Adipocyte (in vitro differentiated cells): ENCODE measurements around the gene ZFYVE28.

Source experiments
- DNase-seq: peaks from one replicate; pipeline ENCODE4 v3.0.0-alpha.2; 2015; ENCODE audit warnings: low read depth
- H3K27me3 ChIP-seq: replicated peaks from 2 replicates; pipeline ENCODE4 v1.7.0; 2013; ENCODE audit warnings: mild to moderate bottlenecking, low read length, moderate library complexity; ENCODE audit not compliant: control insufficient read depth, insufficient read depth
- H3K36me3 ChIP-seq: 2 replicates; pipeline ENCODE4 v1.7.0; 2013; ENCODE audit warnings: low read length, mild to moderate bottlenecking, moderate library complexity; ENCODE audit not compliant: control insufficient read depth, insufficient read depth, severe bottlenecking
- H3K4me1 ChIP-seq: 2 replicates; pipeline ENCODE4 v1.7.0; 2013; ENCODE audit warnings: mild to moderate bottlenecking, low read length, moderate library complexity; ENCODE audit not compliant: control insufficient read depth, insufficient read depth
- H3K4me3 ChIP-seq: 2 replicates; pipeline ENCODE4 v1.7.0; 2013; ENCODE audit warnings: mild to moderate bottlenecking, low read length, moderate library complexity
- H3K9ac ChIP-seq: 2 replicates; pipeline ENCODE4 v1.7.0; 2013; ENCODE audit warnings: mild to moderate bottlenecking, low read length, moderate library complexity
- H3K9me3 ChIP-seq: 2 replicates; pipeline ENCODE4 v1.7.0; 2013; ENCODE audit warnings: mild to moderate bottlenecking, low read length, moderate library complexity; ENCODE audit not compliant: control insufficient read depth

Gene ZFYVE28

DNA sequence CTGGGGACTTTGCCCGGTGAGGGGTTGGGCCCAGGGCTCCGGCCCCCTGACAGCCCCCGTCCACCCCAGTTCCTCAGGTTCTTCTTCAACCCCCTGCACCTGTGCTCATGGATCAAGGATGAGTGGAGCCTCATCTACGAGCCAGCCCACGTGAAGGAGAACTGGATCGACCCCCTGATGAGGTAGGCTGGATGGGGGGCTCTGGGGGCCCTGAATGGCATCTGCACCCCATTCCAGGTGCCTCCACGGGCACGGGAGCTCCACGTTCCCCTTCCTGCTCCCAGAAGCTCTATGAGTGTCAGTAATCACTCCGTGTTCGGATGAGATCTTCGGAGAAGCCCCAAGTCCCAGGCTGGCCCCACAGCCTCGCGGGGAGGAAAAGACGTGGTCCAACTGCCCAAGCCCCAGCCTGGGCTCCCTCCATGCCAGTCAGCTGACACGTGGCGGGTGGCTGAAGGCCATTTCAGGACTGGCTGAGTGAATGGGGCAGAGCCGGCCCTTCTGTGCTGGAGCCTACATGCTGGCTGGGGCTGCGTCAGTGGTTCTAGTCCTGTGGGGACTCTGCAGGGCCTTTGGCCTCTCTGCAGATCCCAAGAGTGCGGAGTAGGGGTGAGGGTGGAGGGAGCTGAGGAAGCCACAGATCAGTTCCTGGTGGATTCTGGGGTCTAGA is 24.8 kb upstream of the ZFYVE28 start:
- DNase-seq, result no peak
- Histone ChIP-seq H3K9ac (no peak overlapping the region), H3K36me3 (no peaks in the 10 kb centered on the region), H3K4me1 (peaks cover 7% of the 10 kb centered on the region), H3K9me3 (peaks cover 6% of the 10 kb centered on the region), H3K4me3 (no peak overlapping the region), H3K27me3 (peaks cover 11% of the 10 kb centered on the region)

DNA sequence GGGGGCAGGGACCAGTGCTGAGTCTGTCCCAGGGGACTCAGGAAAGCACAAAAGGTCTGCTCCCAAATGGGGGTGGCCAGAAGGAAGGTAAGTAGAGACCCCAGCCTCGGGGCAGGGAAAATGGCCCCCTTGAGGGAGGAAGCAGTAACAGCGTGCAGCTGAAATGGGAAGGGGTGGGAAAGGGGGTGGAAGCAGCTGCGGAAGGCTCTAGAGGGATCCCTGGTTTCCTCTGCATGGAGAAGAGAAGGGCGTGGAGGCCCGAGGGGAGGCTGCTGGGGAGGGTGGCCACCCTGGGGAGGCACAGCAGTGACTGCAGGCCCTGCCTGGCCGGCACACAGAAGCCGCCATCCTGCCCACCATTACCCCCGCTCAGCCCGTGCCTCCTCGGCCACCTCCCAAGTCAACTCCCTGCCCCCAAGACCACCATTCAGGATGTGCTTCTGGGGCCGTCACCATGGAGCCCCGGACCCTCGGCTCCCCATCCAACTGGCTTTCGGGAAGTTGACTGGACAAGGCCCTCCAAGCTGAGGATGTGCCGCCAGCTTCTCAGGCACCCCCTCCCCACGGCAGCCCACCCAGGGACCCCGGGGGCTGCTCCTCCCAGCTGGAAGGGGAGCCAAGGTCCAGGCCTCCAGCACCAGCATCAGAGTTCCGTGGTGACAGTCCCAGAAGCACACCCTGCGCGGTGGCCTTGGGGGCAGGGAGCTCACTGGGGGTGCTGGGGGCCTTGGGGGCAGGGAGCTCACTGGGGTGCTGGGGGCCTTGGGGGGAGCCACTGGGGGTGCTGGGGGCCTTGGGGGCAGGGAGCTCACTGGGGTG is 23.9 kb upstream of the ZFYVE28 start:
- H3K4me1 ChIP-seq, result peaks cover 7% of the 10 kb centered on the region
- H3K9me3 ChIP-seq, result peaks cover 4% of the 10 kb centered on the region
- H3K9ac ChIP-seq, result no peak overlapping the region
- H3K4me3 ChIP-seq, result no peak overlapping the region
- no peak for DNase-seq
- H3K27me3 ChIP-seq, result peaks cover 6% of the 10 kb centered on the region
- no peaks in the 10 kb centered on the region for H3K36me3 ChIP-seq

DNA sequence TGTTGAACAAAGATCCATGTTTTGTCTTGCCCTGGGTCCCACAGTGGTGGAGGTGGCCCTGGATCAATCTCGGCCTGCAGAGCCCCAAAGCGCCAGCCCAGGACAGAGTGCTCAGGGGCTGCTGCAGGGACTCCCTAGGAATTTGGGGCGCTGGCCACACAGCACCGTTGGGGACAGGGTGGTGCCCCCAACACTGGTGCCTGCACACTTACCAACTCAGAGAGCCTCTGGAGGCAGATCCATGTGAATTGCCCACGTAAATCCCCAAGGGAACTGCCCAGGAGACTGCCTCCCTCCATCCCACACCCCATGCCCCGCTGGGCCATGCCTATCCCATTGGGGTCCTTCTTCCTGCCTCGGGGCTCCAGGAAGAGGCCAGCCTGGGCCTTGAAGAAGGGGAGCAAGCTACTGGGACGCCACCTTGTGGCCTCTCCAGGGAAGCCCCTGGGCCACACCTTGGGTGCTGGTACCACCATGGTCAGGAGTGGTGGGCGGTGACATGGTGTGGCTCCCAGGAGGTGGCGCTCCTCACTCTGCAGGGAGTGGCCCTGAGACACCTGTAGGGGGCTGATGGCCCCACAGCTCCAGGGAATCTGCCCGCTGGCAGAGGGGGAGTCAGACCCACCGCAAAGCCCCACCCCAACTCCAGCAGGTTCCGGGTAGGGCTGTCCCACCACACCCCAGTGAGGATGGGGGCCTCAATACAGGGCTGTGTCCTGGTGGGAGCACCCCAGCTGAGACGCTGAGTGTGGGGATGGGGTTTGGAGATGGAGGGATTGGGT is 23.1 kb upstream of the ZFYVE28 start:
- Histone ChIP-seq H3K36me3 (no peaks in the 10 kb centered on the region), H3K9ac (no peak overlapping the region), H3K4me1 (peaks cover 7% of the 10 kb centered on the region), H3K4me3 (no peak overlapping the region), H3K27me3 (peaks cover 6% of the 10 kb centered on the region), H3K9me3 (no peaks in the 10 kb centered on the region)
- DNase-seq, result peak; percentile 62

DNA sequence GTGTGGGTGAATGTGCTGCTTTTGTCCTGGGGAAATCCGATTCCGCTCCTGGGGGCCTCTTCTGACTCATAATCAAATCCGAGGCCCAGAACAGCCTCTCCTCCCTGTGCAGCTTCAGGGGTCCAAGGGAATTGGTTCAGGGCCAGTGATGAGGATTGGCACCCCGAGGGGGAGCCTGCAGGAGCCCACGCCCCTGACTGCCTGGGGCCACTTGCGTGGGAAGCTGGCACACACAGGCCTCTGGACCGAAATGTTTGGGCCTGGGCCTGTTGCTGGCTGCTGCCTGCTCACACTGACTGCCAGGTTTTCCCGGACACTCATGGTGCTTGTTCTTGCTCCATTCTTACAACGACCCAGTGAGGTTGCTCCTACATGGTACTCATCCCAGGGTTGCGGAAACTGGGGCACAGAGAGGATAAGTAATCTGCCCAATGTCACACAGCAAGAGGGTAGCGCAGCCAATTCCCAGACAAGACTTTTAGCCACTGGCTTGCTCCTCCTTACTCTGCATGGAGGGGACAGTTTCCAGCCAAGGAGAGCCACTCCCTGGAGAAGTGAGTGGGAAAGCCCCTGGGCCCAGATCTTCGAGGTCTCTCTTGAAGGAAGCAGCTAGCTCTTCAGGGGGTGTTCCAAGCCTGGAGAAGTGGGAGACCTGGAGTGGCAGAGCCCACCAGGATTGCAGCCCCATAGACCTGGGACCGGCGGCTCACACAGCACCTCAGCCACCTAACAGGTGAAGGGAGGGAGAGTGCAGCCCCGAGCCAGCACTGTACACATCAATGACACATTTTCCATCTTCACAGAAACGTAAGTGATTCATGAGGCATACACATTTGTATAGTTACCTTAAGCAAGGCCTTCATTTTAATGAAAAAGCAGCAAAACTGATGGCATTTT is 20.6 kb upstream of the ZFYVE28 start:
- no peak for DNase-seq
- H3K27me3 ChIP-seq, result peaks cover 8% of the 10 kb centered on the region
- no peak overlapping the region for H3K4me3 ChIP-seq
- peaks cover 7% of the 10 kb centered on the region for H3K4me1 ChIP-seq
- no peaks in the 10 kb centered on the region for H3K9me3 ChIP-seq
- H3K9ac ChIP-seq, result no peak overlapping the region
- no peaks in the 10 kb centered on the region for H3K36me3 ChIP-seq

DNA sequence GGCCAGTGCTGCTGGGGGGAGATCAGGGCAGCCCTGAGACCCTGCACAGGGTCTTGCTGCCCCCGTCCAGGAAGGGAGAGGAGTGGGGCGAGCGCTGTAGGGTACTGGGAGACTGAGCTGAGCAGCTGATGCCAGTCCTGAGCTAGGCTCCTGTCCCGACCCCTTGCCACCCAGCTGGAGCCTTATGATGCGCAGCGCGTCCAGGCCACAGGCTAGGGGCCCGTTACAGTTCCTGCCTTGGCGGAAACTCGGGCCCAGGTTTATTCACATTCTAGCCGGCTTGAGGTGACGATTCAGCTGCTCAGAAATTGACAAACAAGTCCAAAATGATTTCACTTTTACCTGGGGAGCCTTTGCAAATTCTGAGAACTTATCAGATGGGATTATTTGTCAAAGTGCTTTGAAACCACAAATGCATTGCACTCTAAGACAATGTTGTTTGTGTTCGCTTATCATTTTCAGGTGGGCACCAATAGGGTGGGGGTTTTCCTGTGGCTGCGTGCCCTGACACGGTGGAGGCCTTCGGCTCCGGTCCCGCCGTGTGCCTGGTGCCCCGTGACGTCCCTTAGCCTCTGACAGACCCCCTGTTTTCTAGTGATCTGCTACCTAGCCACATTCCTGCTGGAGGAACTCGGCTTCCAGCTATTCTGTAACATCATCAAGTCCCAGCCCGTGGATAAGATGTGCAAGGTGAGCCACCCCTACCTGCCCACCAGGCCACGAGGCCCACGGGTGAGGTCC is 19.2 kb upstream of the ZFYVE28 start:
- Histone ChIP-seq H3K4me1 (peaks cover 7% of the 10 kb centered on the region), H3K9me3 (no peaks in the 10 kb centered on the region), H3K36me3 (no peaks in the 10 kb centered on the region), H3K27me3 (peaks cover 10% of the 10 kb centered on the region), H3K9ac (no peak overlapping the region), H3K4me3 (no peak overlapping the region)
- DNase-seq, result no peak

DNA sequence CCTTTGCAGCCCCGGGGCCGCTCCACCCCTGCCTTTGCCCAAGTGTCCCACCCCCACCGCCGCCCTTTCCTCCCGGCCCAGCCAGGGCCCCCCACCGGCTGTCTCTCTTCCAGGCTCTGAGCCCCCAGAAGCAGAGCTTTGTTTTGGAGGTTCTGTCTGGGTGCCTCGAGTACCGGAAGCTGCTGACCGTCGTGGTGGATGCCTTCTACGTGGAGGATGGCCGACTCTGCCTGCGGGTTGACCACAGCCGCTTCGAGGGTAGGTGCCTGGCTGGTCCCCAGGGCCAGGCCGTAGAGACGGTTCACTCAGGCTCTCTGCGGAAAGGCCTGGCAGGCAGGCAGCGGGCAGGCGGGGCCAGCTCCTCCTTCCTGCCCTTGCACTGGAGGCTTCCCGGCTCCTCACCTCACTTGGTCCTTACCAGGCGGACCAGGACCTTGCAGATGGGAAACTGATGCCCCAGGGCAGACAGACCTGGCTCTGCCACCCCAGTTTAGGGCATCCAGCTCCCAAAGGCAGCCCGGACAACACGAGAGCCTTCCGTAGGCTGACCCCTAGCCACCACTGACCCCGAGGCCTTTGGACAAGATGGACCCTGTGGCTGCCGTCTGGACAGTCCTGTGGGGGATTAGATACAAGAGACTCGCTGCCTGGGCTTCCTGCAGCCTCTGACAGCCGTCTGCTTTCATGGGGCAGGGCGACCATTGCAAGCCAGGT is 18.5 kb upstream of the ZFYVE28 start:
- Histone ChIP-seq H3K36me3 (no peaks in the 10 kb centered on the region), H3K9ac (no peak overlapping the region), H3K9me3 (no peaks in the 10 kb centered on the region), H3K4me3 (no peak overlapping the region), H3K27me3 (peaks cover 10% of the 10 kb centered on the region), H3K4me1 (peaks cover 7% of the 10 kb centered on the region)
- no peak for DNase-seq

DNA sequence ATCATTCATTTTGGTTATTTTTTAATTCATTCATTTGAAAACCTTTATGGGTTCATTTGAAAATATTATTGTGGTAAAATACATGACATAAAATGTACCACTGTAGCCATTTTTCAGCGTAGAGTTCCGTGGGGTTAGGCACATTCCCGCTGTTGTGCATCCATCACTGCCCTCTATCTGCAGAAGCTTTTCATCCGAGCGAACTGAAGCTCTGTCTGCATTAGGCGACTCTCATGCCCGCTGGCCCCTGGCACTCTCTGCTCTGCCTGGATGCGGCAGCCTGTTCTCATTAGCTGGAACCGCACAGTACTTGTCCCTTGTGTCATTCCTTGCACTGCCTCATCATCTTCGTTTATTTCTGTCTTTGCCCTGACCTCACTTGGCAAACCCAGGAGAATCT is 17.9 kb upstream of the ZFYVE28 start:
- Histone ChIP-seq H3K4me3 (no peak overlapping the region), H3K9me3 (no peaks in the 10 kb centered on the region), H3K36me3 (no peaks in the 10 kb centered on the region), H3K4me1 (peaks cover 7% of the 10 kb centered on the region), H3K27me3 (peaks cover 10% of the 10 kb centered on the region), H3K9ac (no peak overlapping the region)
- DNase-seq, result peak; percentile 15

DNA sequence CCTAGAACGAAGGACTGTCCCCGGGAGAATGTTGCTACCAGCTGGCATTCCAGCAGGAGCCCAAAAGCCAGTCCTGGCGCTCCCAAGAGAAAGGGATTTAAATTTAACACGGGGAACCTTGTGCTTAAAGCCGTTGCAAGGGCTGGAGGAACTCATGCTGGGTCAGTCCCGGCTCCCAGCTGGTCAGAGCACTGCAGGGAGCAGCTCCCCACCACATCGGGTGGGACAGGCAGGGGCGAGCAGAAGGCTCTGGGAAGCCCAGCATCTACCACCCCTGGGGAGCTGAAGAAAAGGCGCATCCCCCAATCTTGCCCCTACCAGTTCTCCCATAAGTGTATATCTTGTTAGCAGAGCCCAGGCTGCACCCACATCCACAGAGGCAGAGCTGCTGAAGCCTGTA is 16.0 kb upstream of the ZFYVE28 start:
- H3K4me1 ChIP-seq, result peaks cover 7% of the 10 kb centered on the region
- H3K36me3 ChIP-seq, result no peaks in the 10 kb centered on the region
- H3K9me3 ChIP-seq, result no peaks in the 10 kb centered on the region
- H3K9ac ChIP-seq, result no peak overlapping the region
- H3K4me3 ChIP-seq, result no peak overlapping the region
- DNase-seq, result no peak
- peaks cover 10% of the 10 kb centered on the region for H3K27me3 ChIP-seq

DNA sequence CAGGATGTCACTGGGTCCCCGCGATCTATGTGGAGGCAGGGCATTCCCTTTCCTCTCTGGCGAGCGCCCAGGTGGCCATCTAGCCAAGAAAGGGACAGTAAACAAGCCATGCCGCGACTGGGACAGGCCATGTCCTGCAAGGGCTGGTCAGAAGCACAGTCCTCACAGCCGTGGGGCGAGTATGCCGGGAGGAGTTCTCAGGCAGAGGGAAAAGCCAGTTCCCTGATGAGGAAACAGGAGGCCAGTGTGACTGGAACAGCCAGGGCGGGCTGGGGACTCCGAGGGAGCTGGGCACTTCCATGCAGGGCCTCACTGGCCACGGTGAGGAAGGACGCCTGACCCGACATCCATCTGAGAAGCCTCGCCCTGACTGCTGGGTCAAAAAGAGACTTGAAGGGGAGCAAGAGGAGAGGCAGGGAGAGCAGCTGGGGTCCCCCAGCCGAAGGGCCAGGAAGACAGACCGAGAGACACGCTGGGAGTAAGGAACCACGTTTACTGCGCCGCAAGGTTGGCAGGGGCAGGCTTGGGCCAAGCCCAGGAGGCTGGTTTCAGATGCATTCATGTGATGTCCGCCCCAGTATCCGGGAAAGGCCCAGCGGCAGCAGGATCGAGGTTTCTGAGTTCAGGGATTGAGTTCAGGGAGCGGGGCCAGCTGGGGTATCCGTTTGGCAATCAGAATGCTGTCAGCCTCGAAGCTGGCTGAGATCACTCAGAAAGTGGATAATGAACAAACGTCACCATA is 15.3 kb upstream of the ZFYVE28 start:
- Histone ChIP-seq H3K4me3 (no peak overlapping the region), H3K9ac (no peak overlapping the region), H3K4me1 (peaks cover under 1% of the 10 kb centered on the region), H3K9me3 (no peaks in the 10 kb centered on the region), H3K27me3 (peaks cover 10% of the 10 kb centered on the region), H3K36me3 (no peaks in the 10 kb centered on the region)
- no peak for DNase-seq
